ENCODE results near the gene SPRN.
"Not testable (repeated sequence)": the region's sequence is repeated elsewhere in the genome, so short reads cannot be mapped to it uniquely, and the experiment has no call there.

DNA sequence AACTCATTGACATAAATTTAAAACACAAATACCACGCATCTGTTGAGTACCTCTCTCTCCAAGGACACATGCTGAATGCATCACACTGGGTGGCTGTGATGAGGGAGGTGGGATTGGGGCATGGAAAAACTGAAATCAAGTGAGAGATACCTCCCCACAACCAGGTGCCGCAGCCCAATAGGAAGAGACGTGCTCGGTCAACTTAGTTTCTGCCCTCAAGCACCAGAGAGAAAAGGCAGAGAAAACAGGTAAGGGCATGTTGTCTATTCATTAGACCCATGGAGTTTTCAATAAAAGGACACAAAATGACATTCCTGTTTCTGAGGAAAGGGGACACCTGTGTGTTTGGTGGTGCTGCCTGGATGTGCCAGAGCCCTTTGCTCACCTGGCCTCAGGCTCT lies 5.1 kb upstream of the SPRN start:
- not testable (repeated sequence) for TF ChIP-seq POLR2AphosphoS5 (IDR thresholded peaks at IDR 0.05; ENCODE audit: low read depth); SPI1 (IDR thresholded peaks at IDR 0.05; ENCODE audit: borderline replicate concordance, low read depth); GABPA (IDR thresholded peaks at IDR 0.05; ENCODE audit: low read depth)
- TF ChIP-seq, protein P1, sequence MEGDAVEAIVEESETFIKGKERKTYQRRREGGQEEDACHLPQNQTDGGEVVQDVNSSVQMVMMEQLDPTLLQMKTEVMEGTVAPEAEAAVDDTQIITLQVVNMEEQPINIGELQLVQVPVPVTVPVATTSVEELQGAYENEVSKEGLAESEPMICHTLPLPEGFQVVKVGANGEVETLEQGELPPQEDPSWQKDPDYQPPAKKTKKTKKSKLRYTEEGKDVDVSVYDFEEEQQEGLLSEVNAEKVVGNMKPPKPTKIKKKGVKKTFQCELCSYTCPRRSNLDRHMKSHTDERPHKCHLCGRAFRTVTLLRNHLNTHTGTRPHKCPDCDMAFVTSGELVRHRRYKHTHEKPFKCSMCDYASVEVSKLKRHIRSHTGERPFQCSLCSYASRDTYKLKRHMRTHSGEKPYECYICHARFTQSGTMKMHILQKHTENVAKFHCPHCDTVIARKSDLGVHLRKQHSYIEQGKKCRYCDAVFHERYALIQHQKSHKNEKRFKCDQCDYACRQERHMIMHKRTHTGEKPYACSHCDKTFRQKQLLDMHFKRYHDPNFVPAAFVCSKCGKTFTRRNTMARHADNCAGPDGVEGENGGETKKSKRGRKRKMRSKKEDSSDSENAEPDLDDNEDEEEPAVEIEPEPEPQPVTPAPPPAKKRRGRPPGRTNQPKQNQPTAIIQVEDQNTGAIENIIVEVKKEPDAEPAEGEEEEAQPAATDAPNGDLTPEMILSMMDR (IDR thresholded peaks at IDR 0.05; ENCODE audit: insufficient read depth, low read length), result not testable (repeated sequence)
- TF ChIP-seq, protein P2, sequence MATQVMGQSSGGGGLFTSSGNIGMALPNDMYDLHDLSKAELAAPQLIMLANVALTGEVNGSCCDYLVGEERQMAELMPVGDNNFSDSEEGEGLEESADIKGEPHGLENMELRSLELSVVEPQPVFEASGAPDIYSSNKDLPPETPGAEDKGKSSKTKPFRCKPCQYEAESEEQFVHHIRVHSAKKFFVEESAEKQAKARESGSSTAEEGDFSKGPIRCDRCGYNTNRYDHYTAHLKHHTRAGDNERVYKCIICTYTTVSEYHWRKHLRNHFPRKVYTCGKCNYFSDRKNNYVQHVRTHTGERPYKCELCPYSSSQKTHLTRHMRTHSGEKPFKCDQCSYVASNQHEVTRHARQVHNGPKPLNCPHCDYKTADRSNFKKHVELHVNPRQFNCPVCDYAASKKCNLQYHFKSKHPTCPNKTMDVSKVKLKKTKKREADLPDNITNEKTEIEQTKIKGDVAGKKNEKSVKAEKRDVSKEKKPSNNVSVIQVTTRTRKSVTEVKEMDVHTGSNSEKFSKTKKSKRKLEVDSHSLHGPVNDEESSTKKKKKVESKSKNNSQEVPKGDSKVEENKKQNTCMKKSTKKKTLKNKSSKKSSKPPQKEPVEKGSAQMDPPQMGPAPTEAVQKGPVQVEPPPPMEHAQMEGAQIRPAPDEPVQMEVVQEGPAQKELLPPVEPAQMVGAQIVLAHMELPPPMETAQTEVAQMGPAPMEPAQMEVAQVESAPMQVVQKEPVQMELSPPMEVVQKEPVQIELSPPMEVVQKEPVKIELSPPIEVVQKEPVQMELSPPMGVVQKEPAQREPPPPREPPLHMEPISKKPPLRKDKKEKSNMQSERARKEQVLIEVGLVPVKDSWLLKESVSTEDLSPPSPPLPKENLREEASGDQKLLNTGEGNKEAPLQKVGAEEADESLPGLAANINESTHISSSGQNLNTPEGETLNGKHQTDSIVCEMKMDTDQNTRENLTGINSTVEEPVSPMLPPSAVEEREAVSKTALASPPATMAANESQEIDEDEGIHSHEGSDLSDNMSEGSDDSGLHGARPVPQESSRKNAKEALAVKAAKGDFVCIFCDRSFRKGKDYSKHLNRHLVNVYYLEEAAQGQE (IDR thresholded peaks at IDR 0.05; ENCODE audit: insufficient replicate concordance, low read depth), result not testable (repeated sequence)
